Measurements from ENCODE around the gene HCCS.

DNA sequence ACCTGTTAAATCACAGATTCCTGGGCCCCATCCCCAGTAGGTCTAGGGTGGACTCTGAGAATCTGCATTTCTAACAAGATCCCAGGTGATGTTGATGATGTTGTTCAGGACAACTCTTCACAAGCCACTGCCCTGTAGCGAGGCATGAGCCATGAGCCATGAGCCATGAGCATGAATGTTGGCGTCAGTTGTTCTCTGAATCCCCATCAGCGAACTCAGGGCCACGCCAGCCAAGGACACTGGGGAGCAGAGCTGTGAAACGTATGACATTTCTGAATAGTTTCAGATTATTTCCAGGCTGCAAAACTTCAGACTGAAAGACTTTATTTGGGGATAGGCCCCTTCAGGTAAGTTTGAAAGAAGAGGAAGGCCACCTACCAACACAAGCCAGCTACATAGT lies 46.9 kb upstream of the HCCS start:
- TF ChIP-seq, protein P1, sequence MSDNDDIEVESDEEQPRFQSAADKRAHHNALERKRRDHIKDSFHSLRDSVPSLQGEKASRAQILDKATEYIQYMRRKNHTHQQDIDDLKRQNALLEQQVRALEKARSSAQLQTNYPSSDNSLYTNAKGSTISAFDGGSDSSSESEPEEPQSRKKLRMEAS (IDR thresholded peaks at IDR 0.05) = no peak
- TF ChIP-seq FOSL1 (IDR thresholded peaks at IDR 0.05; ENCODE audit: low read depth) = no peak
- TF ChIP-seq ZNF274 (IDR thresholded peaks at IDR 0.05; ENCODE audit: low read depth, low read length) = no peak
- TF ChIP-seq POLR2A (IDR thresholded peaks at IDR 0.05; ENCODE audit: borderline replicate concordance, extremely low read depth, insufficient read depth, insufficient read length) = no peak
- TF ChIP-seq SRF (IDR thresholded peaks at IDR 0.05; ENCODE audit: low read depth) = no peak
